ENCODE results near the gene ABHD15.
A peak's percentile ranks its signal among the peaks of the same experiment; 100 is the strongest.

The ABHD15 gene

GRCh38 chr17:29594519-29595090 lies 27.8 kb upstream of the ABHD15 start:
- no peak for DNase-seq (ENCODE audit: low spot score)

DNA sequence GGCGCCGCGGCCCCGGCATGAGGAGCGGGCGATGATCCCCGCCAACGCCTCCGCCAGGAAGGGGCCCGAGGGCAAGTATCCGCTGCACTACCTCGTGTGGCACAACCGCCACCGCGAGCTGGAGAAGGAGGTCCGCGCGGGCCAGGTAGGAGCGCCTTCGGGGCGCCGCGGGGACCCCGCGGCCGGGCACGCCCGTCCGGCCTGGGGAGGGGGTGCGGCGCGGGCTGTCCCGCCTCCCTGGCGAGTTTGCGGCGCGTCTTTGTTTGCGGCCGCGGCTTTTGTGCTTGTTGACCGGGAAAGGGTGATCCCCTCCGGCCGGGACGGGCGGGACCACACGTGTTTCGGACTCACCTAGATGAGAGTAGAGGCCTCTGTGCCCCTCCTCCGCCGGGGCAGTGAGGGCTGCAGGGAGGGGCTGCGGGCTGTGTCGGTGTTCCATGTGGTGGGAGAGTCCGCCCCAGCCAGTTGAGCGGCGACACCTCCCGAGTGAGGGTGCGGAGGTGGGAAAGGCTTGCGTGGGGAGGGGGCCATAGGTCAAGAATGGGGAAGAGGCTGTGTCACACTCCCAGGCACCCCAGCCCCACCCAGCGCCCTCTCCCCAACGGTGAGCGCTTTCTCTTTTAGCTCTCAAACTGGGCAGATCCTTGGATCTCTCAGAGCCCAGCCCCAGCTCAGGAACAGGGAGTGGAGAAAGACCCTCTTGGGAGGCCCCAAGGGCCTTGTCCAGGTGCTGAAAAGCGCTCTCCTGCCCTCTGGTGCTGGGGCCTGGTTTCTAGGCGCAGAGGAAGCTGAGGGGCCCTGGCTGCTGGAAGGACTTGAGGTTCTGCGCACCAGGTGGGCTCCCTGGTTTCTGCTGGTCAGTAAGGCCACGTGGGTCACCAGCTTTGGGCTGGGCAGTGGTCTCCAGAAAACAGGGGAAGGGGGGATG lies 27.0 kb upstream of the ABHD15 start:
- no peak for DNase-seq (ENCODE audit: low spot score)

- no peak for DNase-seq (ENCODE audit: low spot score)
Observed at GRCh38 chr17:29592850-29593551, 26.2 kb upstream of the ABHD15 start, which contains the start of gene ANKRD13B. ANKRD13B (plus strand) TSS chr17:29593132; CDS start chr17:29593622, 490 bp downstream.

DNA sequence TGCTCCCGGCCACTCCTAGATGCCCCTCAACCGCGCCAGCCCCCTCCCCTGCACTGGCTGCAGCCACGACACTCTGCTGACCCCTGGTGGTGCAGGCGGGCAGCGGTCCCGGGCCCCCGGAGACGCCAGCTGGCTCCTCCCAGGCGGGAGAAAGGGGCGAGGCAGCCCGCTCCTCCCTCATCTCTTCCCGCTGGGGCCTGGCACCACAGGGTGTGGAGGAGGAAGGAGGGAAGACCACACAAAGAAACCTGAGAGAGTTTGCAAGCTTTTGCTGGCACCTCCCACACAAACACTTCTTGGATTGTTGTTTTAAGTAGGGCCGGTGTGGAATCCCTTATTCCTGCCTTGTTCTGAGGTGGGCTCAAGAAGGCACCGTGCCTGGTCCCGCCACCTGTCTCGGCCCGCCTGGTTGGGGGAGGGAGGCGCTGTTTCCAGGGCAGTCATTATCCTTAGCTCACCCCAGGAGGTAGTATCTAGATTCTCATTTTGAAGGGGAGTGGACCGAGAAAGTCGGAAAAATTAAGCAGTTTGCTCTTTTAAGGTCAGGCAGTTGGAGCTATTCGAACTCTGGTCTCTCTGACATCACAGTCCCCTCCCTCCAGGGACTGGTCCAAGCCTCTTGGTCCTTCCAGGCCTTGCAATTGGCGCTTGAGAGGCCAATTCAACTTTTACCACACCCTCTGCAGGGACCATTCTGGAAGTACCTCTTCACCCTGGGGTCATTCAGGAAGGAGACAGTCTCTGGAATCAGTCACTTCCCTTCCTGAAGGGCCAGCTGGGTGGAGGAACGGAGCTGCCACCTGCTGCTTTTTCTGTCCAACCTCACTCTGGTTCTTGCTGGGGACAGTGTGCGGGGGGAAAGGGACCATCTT lies 25.1 kb upstream of the ABHD15 start:
- peak; percentile 89 for DNase-seq (ENCODE audit: low spot score)

- DNase-seq (ENCODE audit: low spot score): no peak
Observed at GRCh38 chr17:29591146-29591736, 24.4 kb upstream of the ABHD15 start.

DNA sequence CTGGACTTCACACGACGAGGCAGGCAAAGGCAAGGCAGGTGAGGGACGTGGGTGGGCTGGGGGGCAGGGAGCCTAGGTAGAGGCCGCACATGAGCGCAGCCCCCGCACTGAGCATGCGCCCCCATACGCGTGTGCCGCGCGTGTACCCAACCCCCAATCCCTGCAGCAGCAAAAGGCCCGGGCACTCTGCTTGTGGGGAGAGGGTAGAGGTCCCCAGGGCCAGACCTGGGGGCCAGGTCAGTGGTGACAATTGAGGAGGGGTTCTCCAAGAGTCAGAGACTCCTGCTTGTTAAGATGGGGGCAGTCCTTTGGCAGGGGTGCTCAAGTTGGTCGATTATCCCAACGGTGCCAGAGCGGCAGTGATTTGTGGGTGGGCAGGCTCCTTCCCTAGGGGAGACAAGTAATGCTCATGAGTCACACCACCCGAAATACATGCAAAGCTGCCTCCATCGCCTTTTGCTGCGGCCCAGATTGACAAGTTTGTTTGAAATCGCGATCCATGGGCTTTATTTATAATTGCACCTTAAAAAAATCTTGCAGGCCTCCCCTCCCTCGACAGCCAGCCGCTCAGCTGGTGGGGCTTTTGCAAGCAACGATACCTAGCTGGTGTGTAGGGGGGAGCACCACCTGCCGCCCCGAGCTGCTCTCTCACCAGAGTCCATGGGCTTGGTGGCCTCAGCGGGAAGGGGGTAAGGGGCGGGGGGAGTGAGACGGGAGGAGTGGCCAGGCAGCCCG lies 23.7 kb upstream of the ABHD15 start:
- DNase-seq (ENCODE audit: low spot score): peak; percentile 78

GRCh38 chr17:29589524-29590410 lies 22.9 kb upstream of the ABHD15 start, which contains the start of gene GIT1:
GIT1 (minus strand) TSS chr17:29589648; CDS start chr17:29589378, 270 bp downstream.
- peak; percentile 94 for DNase-seq (ENCODE audit: low spot score)

DNA sequence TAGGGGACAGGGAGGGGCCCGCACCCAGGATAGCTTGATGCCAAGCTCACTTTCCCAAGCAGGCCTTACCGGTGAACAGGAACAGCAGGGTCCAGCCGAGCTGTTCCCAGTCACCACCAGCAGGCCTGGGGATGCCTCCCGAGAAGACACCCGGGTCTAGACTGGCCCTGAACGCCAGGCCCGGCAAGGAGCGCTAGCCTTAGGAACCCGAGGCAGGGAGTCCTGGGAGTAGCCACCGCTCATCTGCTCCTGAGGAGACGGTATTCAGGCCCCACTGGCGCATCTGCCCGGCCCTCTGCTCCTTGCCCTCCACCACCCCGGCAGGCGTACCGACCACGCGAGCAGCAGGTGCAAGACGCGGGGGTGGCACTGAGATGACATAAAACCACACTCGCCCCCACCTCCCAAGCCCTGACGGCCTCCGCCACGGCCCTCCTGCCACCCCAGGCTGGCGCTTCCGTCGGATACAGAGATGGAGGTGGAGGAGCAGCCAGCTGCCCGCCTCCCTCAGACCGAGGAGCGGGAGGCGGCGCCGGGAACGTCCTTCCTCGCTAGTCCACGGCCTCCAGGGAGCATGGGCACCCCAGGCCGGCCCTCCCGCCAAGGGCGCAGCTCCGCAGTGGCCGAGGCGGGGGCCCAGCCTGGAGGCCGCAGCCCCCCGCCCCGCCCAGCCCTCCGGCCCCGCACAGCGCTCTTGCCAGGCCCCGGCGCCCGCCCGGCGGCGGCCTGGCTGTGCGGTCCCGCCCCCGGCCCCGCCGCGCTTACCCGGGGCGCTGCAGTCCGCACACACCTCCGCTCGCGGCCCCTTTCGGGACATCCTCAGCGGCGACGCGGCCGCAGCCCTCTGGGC lies 21.9 kb upstream of the ABHD15 start:
- DNase-seq (ENCODE audit: low spot score): no peak

- DNase-seq (ENCODE audit: low spot score): no peak
Observed at GRCh38 chr17:29588017-29588561, 21.3 kb upstream of the ABHD15 start.

- no peak for DNase-seq (ENCODE audit: low spot score)
Observed at GRCh38 chr17:29587591-29587990, 20.8 kb upstream of the ABHD15 start.

GRCh38 chr17:29586676-29587469 lies 20.0 kb upstream of the ABHD15 start:
- no peak for DNase-seq (ENCODE audit: low spot score)

GRCh38 chr17:29585080-29585751 lies 18.4 kb upstream of the ABHD15 start:
- DNase-seq (ENCODE audit: low spot score): no peak

DNA sequence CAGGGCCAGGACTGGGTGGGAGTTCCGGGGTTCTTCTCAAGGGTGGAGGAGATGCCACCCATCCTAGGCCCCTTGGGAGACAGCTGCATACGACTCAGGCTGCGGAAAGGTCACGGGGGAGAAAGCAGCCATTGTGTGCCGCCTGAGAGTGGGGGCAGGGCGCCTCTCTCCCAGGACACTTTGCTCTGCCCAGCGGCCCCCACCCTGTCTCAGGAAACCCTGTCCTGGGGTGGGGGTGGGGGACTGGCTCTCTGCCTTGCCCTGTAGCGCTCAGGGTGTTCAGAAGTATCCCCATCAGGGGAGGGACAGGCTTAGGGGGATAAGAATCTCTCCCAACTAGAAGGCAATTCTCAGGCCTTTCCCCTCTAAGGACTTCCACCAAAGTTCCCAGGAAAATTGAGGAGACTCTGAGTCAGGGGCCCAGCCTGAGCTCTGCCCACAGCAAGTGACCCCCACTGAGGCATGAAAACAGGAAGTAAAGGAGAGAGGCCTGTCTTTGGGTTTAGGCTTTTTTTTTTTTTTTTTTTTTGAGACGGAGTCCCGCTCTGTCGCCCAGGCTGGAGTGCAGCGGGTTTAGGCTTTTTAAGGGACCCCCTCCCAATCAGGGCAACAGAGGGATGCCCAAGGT lies 17.7 kb upstream of the ABHD15 start:
- DNase-seq (ENCODE audit: low spot score): no peak

DNA sequence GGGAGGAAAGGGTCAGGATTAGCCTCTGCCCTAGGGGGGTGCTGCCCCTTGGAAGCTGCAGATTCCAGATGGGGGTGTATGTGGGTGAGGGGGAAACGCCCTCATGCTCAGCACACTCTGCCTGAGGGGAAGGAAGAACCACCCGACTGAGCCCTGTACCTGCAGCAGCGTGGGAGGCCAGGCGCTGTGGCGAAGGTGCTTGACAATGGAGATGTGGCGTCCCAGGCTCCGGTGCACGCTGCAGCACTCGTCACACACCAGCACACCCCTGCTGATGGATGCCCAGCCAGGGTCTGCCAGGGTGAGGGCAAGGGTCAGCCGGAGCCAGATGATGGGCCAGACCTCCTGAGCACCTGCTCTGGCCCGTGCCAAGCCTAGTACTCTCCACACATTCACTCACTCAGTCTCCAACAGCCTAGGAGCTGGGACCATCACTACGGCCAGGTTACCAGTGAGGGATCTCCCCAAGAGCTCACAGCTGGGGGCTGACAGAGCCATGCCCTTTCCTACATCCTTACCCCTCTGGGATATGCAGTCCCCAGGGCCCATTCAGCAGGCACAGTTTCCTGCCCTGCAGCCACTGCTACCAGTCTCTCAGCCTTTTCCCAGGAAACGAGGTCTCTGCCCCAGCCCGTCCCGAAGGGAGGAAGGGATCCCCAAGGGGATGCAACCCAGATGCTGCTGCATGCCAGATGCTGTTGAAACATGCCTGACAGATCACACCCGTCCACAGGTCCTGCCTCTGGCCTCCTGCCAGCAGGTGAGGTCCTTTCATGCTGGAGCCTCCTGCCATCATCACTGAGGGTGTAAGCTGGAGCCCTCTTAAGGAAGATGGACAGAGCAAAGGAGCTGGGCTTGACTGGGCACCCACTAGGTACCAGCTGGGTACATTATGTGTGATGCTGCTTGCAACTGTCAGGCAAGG lies 16.7 kb upstream of the ABHD15 start:
- DNase-seq (ENCODE audit: low spot score): no peak

DNA sequence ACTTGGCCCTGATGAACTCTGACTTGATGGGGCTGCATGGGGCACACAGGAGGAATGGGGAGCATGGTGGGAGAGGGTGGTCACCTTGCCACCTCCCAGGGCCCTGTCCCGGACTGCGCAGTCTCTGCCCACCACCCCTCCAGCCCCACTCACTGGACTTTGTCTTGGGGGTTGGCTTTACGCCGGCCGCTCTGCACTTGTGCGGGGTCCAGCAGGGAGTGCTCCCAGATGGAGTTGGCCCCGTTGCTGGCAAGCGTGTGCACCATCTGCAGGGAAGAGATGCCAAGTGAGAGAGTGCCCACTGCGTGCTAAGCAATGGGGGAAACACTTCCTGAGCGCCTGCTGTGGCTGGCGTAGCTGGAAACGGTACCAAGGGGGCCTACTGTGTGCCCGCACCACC lies 15.9 kb upstream of the ABHD15 start:
- peak; percentile 89 for DNase-seq (ENCODE audit: low spot score)
